Kasumi-1 (cell line): ENCODE data around the gene TANC1.
"Not testable (repeated sequence)": the region's sequence is repeated elsewhere in the genome, so short reads cannot be mapped to it uniquely, and the experiment has no call there.

Source experiments
- DNase-seq, 2 experiments: peaks; one replicate each; lab custom pipeline; 2025; lab: John Stamatoyannopoulos, UW

TANC1 gene

DNA sequence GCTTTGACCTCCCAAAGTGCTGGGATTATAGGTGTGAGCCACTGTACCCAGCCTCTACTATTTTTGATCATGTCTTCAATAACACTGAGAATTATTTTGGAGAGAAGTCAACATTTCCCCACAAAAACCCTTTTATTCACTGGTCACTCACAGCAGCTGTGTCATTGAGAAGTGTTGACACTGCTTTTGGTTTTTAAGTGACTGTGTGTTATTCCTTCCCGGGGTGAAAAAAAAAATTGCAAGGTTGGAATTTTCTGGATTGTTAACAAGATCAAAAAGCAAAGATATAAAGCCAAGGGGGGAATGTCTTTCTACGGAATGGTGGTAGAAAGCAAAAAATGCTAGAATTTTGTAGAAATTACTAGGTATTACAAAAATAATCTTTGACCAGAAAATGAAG, 61.5 kb downstream of the TANC1 start:
- DNase-seq = no peak

DNA sequence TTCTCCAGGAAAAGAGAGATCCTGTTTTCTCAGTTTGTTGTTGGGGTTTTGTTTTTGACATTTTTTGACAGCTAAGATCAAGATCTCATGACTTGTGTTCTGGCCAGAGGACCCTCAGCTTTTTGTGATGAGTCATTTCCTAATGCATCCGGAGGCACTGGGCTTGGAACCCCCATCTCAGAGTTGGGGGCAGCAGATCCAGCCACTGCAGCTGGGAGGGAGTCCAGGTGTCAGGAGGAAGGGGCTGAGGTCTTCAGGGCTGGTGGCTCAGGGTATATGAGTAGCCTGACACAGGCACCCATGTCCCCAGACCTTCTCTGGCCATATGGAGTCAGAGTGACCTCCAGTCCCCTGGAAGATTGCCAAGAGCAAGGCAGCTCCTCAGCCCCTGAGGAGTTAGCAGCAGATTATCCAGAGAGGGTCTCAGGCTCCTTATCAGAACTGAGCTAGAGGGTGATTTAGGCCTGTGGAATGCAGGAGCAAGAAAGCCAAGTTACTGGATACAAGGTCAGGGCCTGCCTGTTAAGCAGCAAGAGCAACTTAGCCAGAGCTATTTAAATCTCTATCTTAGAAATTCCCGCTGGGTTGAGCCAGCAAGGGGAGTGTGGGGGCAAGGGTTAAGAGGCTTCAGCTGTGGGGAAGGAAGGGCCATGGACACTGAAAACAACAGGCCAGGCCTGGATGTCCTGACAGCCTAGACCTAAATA, 62.4 kb downstream of the TANC1 start:
- no peak for DNase-seq

DNA sequence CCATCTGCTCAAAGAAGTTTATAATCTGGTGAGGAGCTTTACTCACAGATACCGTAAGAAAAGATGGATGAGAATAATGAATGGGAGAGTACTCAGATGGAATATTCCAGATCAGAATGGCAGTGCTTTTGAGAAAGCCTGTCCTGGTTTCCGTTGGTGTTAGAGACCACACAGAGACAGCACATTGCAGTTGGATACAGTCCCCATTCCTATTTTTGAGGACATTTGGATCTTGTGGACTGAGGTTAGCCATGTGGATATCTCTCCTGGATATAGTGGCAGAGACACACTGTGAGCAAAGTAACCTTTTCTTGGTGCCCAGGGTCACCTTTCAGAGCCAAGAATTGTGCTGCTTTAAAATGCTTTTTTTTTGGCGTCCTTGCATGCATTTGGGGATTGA, 63.7 kb downstream of the TANC1 start:
- DNase-seq = no peak

DNA sequence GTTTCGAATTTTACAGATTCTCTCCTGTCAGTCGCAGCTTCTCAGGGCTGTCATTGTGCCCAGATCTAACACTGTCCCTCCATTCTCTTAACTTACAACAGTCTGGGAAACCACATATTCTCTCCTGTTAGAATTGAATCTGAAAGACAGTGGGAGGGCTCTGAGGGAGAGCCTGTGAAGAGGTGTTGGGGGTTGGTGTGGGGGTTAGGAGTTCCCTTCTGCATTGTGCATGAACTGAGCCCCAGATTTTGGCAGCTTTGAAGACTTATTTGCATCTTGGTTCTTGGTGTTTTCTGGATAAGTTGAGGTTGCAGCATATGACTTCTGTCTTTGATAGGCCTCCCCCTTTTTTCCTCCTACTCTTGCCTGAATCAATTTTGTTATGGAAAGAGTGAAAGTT, 64.1 kb downstream of the TANC1 start:
- no peak for DNase-seq

DNA sequence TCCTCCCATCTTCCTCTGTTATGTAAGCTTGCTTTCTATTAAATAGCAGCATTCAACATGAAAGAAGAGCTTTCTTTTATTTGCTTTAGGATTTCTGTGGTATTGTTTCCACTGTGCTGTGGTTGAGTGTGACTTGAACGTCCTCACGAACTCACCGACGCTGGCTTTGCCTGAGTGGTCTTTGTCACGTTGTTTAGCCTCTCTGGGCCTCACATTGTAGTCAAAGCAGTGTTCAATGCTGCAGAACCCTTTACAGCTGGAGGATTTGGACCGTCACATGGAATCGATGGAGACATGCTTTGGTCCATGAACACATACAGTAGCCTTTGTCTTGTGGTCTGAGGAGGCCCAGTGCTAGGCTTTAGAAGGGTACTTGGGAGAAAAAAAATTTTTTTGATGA, 66.3 kb downstream of the TANC1 start:
- DNase-seq = no peak

DNA sequence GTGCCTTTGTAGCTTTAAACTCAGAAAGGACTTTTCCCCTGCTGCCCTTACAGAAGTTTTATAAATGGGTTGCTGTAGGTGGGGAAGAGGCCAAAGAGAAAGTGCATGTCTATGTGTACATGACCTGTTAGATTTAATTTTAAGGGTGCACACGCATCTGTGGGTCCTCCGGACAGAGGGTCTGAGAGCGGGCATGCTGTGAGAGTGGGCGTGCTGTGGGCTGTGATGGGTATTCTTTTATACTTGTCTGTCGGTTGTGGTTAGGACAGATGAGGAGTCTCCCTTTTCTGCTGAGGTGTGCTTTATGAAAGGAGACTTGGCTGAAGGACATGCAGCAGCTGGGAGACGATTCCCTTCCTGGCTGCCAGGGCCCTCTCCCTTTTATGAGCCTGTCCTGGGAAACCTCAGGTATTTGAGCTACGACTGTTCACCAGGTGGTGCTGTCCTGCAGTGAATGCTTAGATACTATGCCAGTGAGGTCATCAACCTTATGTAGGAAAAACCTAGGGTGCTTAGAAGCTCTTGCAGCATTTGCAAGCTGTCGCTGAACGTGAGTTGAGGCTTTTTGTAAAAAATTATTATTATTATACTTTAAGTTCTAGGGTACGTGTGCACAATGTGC, 67.5 kb downstream of the TANC1 start:
- peak; percentile 17 to 34 for DNase-seq

DNA sequence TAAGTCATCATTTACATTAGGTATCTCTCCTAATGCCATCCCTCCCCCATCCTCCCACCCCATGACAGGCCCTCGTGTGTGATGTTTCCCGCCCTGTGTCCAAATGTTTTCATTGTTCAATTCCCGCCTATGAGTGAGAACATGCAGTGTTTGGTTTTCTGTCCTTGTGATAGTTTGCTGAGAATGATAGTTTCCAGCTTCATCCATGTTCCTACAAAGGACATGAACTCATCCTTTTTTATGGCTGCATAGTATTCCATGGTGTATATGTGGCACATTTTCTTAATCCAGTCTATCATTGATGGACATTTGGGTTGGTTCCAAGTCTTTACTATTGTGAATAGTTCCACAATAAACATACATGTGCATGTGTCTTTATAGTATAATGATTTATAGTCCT, 68.0 kb downstream of the TANC1 start:
- DNase-seq = not testable (repeated sequence)

DNA sequence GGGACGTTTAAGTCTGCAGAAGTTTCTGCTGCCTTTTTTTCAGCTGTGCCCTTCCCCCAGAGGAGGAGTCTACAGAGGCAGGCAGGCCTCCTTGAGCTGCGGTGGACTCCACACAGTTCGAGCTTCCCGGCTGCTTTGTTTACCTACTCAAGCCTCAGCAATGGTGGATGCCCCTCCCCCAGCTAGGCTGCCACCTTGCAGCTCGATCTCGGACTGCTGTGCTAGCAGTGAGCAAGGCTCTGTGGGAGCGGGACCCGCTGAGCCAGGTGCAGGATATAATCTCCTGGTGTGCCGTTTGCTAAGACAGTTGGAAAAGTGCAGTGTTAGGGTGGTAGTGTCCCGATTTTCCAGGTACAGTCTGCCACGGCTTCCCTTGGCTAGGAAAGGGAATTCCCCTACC, 72.9 kb downstream of the TANC1 start:
- not testable (repeated sequence) for DNase-seq

DNA sequence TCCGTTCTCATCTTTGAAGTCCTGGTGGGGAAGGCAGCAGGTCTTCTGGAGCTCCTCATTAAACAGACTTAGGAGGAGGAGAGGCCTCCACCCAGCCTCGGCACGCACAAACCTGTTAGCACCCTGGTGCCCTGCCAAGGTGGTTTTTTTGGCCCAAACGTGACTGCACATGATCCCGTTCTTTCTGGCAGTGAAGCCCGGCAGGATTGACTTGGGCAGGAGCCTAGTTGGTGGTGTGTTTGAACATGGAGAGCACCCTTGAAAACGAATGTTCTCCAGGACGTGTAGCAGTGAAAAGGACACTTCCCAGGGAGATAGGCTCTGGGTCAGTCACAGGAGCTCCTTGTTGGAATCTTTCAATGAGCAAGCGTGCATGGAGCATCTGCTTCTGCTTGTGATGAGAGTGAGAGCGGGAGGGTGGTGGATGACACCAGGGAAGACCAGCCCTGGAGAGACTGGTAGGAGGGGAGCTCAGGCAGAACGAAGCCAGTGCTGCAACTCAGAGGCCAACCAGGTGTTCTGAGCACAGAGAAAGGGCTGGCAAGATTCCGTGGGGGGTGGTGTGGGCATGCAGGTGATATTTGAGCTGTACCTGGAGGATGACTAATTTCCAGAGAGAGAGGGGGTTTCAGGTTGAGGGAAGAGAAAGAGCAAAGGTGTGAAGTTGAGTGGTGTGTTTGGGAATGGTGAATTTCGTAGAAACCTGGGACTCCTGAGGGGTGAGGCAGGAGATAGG, 73.8 kb downstream of the TANC1 start:
- DNase-seq = no peak

DNA sequence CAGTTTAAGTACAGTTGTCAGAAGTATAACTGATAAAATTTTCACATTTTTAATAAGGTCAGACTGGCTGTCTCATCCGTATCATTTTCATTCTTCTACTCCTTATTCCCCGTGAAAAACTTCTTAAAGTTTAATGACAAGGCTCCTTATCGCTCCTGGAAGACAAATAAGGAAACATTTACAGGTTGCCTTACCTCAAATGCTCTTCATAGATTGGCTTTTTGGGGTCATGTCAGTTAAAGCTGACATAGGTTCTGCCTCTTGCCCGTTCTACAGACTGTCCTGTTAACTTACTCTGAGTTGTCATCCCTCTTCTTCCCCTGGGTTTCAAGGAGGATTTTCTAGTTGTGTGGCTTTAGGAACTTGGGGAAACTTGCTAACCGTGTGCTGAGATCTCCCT, 75.3 kb downstream of the TANC1 start:
- no peak for DNase-seq

DNA sequence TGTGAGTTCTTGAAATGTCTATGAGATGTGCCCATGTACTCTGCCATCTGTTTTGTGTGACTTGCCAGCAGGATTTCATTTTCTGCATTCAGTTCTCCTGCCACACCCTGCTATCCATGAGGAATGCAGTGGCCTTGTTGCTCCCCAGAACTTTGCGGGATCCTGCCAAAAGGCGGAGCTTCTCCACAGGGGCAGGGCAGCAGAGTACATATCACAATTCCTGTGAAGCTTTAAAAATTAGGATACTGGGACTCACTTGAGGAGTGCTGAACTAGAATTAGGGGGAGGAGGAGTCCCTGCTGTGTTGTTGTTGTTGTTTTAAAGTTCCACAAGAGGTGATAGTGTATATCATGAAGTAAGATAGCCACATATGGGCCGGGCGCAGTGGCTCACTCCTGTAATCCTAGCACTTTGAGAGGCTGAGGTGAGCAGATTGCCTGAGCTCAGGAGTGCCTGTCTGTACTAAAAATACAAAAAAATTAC, 76.4 kb downstream of the TANC1 start:
- DNase-seq = no peak

DNA sequence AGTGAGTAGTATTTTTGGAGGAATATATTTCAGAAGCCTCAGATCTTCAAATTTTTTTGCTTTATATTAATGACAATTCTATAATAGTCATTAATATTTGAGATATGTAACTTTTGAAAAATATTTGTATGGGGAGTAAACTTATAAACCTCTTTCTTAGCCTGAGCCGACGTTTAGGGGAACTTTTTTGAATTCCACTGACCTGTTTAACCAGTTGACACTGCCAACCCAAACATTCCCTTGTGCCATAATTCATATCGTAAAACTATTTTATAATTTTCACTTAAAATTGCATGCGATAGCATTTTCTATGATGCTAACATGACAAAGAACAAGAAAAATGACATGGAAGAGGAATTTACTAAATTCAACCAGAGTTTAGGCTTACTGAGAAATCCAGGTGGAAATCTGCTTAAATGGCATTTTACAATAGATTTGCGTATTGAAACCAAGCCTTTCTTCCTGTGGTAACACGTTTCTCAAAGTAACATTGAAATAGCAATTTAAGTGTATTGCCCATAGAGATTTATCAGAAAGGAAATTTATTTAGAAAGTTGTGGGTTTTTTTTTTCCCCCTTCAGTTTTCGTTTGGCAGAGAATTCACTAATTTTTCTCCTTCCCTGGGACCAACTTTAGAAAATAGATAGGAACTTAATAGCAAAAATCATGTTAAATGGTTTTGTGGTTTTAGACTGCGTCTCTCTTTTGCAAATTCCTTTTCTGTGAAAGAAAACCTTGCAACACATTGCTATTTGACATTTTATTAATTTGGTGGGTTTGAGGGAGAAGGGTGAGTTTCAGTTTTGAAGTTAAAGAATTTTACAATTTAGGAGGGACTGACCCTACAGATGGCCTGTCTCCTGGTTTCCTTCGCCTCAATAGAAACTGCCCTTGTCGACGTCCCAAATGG, 77.4 kb downstream of the TANC1 start:
- DNase-seq = no peak

DNA sequence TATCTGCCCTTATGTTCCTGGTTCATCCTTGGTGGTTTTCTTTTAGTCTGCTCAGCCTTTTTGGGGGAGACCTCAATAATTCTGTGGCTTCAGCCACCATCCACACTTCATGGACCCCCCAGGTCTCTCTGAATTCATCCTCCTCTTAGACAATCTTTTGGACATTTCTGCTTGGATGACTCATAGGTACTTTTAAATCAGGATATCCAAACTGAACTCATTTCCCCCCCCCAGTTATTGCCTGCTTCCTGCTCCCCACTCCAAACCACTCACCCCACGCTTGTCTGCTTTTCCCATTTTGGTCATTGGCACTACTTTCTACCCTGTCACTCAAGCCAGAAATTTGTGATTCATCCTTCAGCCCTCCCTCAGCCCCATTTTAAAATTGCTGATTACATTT, 78.5 kb downstream of the TANC1 start:
- no peak for DNase-seq

DNA sequence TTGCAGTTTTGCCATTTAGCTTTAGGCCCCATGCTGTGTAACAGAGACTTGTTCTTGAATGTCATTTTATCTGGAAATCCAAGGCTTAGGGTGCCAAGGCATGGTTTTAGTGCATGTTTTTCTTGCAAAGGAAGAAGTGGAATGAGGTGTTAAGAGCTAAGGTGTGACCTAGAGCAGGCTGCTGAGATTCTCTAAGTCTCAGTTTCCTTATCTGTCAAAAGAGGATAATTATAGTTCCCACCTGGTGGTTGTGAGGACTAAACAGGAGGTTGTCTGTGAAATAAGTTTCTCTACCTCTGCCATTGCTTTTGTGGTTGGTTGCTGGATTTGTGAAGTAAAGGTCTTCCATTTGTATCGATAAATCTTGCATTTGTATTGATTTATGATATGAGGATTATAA, 82.0 kb downstream of the TANC1 start:
- DNase-seq = no peak

DNA sequence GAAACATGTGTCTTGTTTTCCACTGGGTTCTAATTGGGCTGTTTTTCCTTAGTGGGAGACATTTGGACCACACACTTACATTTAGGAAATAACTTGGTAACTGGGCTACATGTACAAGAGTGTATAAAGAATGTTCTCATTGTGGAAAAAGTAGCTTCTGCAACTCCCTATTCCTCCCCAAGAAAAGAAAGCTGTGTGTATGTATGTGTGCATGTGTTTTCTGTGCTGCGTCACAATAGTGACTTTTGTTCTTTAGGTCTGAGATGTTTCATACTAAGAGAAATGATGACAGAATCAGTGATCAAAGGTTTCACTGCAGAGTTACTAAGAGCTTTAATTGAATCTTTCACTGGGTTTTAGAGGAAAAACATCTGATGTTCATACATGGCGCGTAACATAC, 82.7 kb downstream of the TANC1 start:
- DNase-seq = no peak

DNA sequence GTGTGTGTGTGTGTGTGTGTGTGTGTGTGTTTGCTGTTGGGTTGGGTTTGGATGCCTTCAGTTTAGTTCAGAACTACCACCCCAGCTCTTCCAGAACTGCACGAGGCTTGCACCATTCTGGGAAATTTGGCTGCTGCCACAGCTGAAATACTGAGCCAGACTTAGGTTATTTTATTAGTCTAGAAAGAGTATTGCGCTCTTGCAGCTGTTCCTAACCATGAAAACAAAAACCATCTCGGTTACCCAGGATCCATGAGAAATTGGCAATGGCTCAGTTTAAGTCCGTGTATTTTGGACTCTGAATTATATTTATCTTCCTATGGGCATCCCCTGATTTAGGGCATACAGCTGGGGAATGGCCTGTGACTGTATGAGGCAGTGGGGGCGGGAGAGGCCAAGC, 83.2 kb downstream of the TANC1 start:
- DNase-seq = no peak

DNA sequence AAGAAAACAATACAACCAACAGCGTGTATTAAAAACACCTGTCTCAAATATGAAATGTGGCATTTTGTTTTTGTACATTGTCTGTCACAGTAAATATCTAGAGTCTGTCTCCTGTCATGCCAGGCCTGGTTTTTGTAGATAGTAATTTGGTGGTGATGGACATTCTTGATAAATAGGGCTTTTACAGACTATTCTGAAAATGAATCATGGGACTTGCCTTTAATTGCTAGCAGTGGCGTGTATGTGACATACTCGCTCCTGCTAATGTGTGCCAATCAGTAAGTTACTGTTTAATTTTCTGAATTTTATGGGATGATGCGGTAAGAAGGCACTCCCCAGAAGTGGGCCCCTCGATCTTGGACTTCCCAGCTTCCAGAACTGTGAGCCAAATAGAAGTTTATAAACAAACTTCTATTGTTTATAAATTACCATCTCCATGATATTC, 83.7 kb downstream of the TANC1 start:
- DNase-seq = no peak

DNA sequence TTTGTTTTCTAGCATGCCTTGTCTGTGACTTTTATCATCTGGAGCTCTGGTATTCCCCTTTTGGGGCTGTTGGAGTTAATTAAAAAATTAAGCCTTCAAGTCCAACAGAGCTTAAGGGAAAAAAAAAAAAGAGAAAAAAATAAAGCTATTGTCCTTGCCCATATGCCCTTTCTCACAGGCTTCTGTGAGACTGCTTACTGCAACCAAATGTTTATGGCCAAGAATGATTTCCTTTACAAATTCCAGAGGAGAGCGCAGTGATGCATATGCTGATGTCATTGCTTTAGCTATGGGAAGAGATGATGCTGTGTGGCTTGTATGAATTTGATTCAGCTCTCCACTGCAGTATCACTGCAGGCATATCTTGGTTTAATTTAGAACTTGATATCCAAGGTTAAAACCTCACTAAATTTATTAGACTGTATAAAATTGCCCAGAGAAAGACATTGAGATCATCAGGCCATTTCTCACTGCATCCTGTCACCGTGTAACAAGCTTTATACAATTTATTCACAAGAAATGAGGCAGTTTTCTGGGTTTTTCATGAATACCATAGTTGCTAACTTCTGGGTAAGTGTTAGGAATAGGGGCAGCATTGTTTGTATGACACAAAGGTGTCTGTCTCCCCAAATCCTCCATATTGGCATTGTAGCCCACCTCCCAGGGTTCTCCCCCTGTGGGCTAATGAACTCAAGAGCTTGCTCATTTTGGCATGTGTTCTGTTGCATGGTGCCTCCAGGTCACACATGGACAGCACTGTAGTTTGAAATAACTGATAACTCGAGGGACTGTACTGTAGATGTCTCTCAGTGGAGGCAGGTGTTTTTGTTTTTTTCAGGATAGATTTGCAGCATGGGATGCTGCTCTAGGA, 85.0 kb downstream of the TANC1 start:
- DNase-seq = no peak

DNA sequence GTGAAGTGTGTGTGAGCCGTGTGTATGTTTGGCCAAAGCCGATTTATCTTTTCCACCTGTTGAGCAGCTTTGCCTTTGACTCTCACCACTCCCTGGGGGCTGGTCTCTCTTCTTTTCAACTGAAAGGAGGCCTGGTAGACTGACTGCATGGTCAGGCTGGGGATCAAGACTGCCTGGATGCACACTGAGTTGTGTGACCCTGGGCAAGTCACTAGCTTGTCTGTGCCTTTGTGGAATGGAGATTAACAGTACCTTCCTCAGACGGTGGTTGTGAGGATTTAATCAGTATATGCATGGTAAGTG, 85.5 kb downstream of the TANC1 start:
- no peak for DNase-seq

DNA sequence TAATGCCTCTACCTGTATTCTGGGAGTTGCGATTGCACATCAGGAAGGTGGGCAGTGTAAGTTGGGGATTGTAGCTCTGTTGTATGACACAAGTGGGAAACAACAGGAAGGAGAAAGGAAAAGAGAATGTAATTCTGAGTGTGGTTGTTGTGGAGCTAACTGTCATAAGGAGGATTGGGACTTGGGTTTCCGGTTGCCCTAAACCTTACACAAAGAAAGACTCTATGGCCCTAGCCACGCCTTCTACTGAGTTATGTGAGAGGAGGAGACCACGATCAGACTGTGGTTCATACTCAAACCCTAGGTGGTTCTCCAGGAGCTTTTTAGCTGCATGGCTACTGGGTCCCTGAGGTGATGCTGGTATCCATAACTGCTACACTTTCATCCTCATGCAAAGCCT, 86.5 kb downstream of the TANC1 start:
- DNase-seq = no peak

DNA sequence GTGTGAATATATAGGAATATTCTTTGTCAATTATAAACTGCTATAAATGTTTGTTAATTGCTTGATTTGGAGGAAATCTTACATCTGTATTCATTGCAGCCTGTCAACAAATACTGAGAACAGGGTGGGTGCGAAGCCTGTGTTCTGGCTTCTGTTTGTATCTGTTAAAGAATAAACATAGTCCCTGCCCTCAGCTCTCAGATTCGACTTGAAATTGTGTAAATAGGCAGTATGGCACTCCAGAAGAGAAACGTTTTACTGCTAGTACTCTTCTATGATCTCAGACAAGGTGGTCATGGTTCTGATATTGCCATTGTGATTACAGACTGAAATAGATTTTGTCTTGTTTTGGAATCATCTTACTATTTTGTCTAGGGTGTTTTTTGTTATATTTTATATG, 92.1 kb downstream of the TANC1 start:
- DNase-seq = no peak
